ENCODE measurements around the gene ITSN2. TPM values are rescaled to one million over a fixed set of nuclear protein-coding genes. Genes with fewer than 3 reads are reported as not detected.

The ITSN2 gene
- total RNA-seq, 2 donors from 2014 or later: 12.6 to 16.8 TPM

- peaks cover 9% of the 10 kb centered on the region for H3K4me1 Mint-ChIP-seq
- no peaks in the 10 kb centered on the region for H3K36me3 ChIP-seq (ENCODE audit: control insufficient read depth, insufficient read depth, low read length)
- no peak overlapping the region for H3K9ac ChIP-seq (ENCODE audit: extremely low read depth, low read length, poor library complexity, severe bottlenecking)
- H3K27me3 Mint-ChIP-seq (ENCODE audit: insufficient read depth): peaks cover 7% of the 10 kb centered on the region
- TF ChIP-seq, protein P1, sequence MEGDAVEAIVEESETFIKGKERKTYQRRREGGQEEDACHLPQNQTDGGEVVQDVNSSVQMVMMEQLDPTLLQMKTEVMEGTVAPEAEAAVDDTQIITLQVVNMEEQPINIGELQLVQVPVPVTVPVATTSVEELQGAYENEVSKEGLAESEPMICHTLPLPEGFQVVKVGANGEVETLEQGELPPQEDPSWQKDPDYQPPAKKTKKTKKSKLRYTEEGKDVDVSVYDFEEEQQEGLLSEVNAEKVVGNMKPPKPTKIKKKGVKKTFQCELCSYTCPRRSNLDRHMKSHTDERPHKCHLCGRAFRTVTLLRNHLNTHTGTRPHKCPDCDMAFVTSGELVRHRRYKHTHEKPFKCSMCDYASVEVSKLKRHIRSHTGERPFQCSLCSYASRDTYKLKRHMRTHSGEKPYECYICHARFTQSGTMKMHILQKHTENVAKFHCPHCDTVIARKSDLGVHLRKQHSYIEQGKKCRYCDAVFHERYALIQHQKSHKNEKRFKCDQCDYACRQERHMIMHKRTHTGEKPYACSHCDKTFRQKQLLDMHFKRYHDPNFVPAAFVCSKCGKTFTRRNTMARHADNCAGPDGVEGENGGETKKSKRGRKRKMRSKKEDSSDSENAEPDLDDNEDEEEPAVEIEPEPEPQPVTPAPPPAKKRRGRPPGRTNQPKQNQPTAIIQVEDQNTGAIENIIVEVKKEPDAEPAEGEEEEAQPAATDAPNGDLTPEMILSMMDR (conservative IDR thresholded peaks at IDR 0.05): no peak
- H3K9me3 ChIP-seq (ENCODE audit: control insufficient read depth, low read length): no peaks in the 10 kb centered on the region
- H3K4me3 ChIP-seq (ENCODE audit: low read length): no peak overlapping the region
- peaks cover 9% of the 10 kb centered on the region for H3K9me3 Mint-ChIP-seq
- H3K4me1 ChIP-seq (ENCODE audit: control insufficient read depth, insufficient read depth, low read length): no peaks in the 10 kb centered on the region
- H3K4me3 Mint-ChIP-seq: no peak overlapping the region
- 96 to 98% methylated on average over 19 to 35 of the region's 38 CpGs for WGBS, 2 experiments (ENCODE audit: insufficient coverage in 1 of 2, insufficient read length in 1 of 2)
- no peak overlapping the region for H3K27ac ChIP-seq (ENCODE audit: low read depth, low read length)
- DNase-seq: no peak
- H3K27me3 ChIP-seq (ENCODE audit: control insufficient read depth, insufficient read depth, low read length, poor library complexity, severe bottlenecking): no peaks in the 10 kb centered on the region
- H3K36me3 Mint-ChIP-seq (ENCODE audit: low read depth): no peaks in the 10 kb centered on the region
- H3K27ac Mint-ChIP-seq: no peak overlapping the region
Observed at GRCh38 chr2:24402242-24403097, 42.1 kb upstream of the ITSN2 start.

DNA sequence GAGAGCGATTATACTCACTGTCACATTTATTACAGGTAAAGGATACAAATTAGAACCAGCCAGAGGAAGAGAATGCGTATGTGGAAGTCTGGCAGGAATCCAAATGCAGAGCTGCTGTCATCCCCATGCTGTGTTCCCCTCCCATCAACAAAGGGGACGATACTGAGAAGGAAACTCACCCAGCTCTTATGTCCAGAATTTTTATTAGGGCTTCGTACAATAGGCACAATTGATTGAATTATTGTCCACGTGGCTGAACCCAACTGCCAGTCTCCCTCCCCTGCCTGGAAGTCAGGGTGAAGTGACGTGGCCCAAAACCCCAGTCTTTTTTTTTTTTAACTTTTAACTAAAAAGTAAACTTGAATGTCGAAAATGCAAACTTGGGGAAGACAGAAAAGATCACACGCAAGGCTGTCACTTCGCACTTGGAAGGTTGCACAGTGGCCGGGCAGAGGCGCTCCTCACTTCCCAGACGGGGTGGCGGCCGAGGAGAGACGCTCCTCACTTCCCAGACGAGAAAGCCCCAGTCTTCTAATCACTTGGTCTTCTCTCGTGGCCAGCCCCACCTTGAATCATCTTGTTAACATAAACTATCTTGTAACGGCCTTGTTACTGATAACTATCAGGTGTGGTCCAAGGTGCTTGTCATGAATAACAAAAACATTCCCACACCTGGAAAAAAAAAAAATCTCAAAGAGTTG is 40.0 kb upstream of the ITSN2 start:
- Histone ChIP-seq H3K4me1 (ENCODE audit: control insufficient read depth, insufficient read depth, low read length) (no peaks in the 10 kb centered on the region), H3K9ac (ENCODE audit: extremely low read depth, low read length, poor library complexity, severe bottlenecking) (no peak overlapping the region), H3K36me3 (ENCODE audit: control insufficient read depth, insufficient read depth, low read length) (no peaks in the 10 kb centered on the region), H3K27me3 (ENCODE audit: control insufficient read depth, insufficient read depth, low read length, poor library complexity, severe bottlenecking) (no peaks in the 10 kb centered on the region), H3K9me3 (ENCODE audit: control insufficient read depth, low read length) (no peaks in the 10 kb centered on the region), H3K4me3 (ENCODE audit: low read length) (no peak overlapping the region), H3K27ac (ENCODE audit: low read depth, low read length) (peak overlapping the region; percentile 57)
- Mint-ChIP-seq H3K4me1 (peaks cover 9% of the 10 kb centered on the region), H3K27me3 (ENCODE audit: insufficient read depth) (peaks cover 6% of the 10 kb centered on the region), H3K36me3 (ENCODE audit: low read depth) (no peaks in the 10 kb centered on the region), H3K9me3 (peaks cover 9% of the 10 kb centered on the region), H3K4me3 (no peak overlapping the region), H3K27ac (no peak overlapping the region)
- 85 to 91% methylated on average over 12 to 18 of the region's 18 CpGs for WGBS, 2 experiments (ENCODE audit: insufficient coverage in 1 of 2, insufficient read length in 1 of 2)
- no peak for DNase-seq
- TF ChIP-seq, protein P1 (conservative IDR thresholded peaks at IDR 0.05): no peak

- peaks cover 9% of the 10 kb centered on the region for H3K4me1 Mint-ChIP-seq
- no peak for DNase-seq
- no peaks in the 10 kb centered on the region for H3K36me3 ChIP-seq (ENCODE audit: control insufficient read depth, insufficient read depth, low read length)
- peaks cover 6% of the 10 kb centered on the region for H3K27me3 Mint-ChIP-seq (ENCODE audit: insufficient read depth)
- H3K27ac Mint-ChIP-seq: no peak overlapping the region
- H3K9me3 Mint-ChIP-seq: peaks cover 9% of the 10 kb centered on the region
- 97 to 100% methylated on average over 9 to 10 of the region's 10 CpGs for WGBS, 2 experiments (ENCODE audit: insufficient coverage in 1 of 2, insufficient read length in 1 of 2)
- no peak overlapping the region for H3K9ac ChIP-seq (ENCODE audit: extremely low read depth, low read length, poor library complexity, severe bottlenecking)
- H3K4me3 Mint-ChIP-seq: no peak overlapping the region
- H3K4me3 ChIP-seq (ENCODE audit: low read length): no peak overlapping the region
- H3K9me3 ChIP-seq (ENCODE audit: control insufficient read depth, low read length): no peaks in the 10 kb centered on the region
- TF ChIP-seq, protein P1 (conservative IDR thresholded peaks at IDR 0.05): no peak
- no peaks in the 10 kb centered on the region for H3K36me3 Mint-ChIP-seq (ENCODE audit: low read depth)
- no peaks in the 10 kb centered on the region for H3K4me1 ChIP-seq (ENCODE audit: control insufficient read depth, insufficient read depth, low read length)
- no peaks in the 10 kb centered on the region for H3K27me3 ChIP-seq (ENCODE audit: control insufficient read depth, insufficient read depth, low read length, poor library complexity, severe bottlenecking)
- H3K27ac ChIP-seq (ENCODE audit: low read depth, low read length): peak overlapping the region; percentile 59
Observed at GRCh38 chr2:24399434-24400206, 39.3 kb upstream of the ITSN2 start.

Data from endodermal cell (in vitro differentiated cells).